ENCODE measurements around the gene ZNF786. TPM values are rescaled to one million over a fixed set of nuclear protein-coding genes. Genes with fewer than 3 reads are reported as not detected.
A peak's percentile ranks its signal among the peaks of the same experiment; 100 is the strongest.
"Not testable (repeated sequence)": the region's sequence is repeated elsewhere in the genome, so short reads cannot be mapped to it uniquely, and the experiment has no call there.

Gene ZNF786
- total RNA-seq, 3 donors from 2014 or later, result 6.8 to 7.9 (median 7.3) TPM

DNA sequence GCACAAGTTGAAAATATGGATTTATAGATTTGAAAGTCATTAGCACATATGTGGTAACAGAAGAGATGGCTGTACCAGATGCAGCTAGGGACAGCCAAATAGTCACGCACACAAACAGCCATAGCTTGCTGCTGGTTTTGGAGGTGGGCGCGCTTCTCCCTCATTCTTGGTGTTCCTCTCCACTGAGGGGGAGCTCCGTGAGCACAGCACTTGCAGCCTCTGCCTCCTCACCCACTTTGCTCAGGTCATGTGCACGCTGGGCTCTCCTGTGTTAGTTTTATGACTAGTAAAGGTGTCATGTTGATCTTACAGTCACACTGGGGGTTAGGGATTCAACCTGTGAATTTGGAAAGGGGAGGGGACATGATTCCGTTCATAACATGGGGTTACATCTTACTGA, 8.5 kb upstream of the ZNF786 start:
- H3K4me1 Mint-ChIP-seq (ENCODE audit: low read depth), result peaks cover 2% of the 10 kb centered on the region
- peaks cover 3% of the 10 kb centered on the region for H3K36me3 Mint-ChIP-seq (ENCODE audit: insufficient read depth)
- DNase-seq (no peak), ATAC-seq (no peak)
- H3K27me3 Mint-ChIP-seq (ENCODE audit: low read depth), result no peaks in the 10 kb centered on the region
- H3K4me3 Mint-ChIP-seq, result no peak overlapping the region
- H3K9me3 Mint-ChIP-seq, result no peaks in the 10 kb centered on the region

DNA sequence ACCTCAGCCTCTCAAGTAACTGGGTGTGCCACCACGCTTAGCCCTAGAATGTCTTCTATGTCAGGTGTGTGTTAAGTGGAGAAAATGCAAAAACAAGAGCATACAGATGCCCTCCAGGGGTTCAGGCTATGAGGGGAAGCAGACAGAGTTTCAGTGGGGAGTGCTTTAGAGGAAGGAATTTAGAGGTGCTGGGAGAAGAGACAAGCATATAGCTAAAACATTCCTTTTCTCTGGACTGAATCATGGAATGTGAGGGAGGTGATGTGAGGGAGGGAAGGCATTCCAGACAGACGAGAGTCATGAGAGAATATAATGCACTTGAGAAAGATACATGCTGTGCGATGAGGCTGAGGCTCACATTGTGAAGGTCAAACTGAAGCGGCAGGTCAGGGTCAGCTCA, 6.6 kb upstream of the ZNF786 start:
- Mint-ChIP-seq H3K9me3 (no peaks in the 10 kb centered on the region), H3K36me3 (ENCODE audit: insufficient read depth) (no peaks in the 10 kb centered on the region), H3K27me3 (ENCODE audit: low read depth) (no peaks in the 10 kb centered on the region), H3K4me1 (ENCODE audit: low read depth) (peaks cover 2% of the 10 kb centered on the region), H3K4me3 (no peak overlapping the region)
- ATAC-seq (no peak), DNase-seq (no peak)

DNA sequence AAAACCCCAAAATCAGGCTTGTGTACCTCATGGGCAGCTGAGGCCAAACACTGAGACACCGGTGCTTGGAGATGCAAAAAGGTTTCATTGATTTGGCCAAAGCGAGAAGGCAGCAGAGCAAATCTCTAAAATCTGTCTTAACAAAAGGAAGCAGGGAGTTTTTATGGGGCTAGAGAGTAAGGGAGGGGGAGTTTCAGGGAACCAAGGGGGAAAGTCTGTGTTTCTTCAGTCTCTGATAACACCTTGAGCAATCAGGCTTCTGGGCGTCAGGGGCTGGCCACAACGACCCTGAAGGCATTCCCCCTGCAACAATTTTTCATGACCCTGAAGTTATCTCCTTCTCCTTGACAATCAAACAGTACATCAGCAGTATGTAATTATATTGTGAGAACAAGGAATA, 2.7 kb upstream of the ZNF786 start:
- no peak overlapping the region for H3K4me3 Mint-ChIP-seq
- H3K36me3 Mint-ChIP-seq (ENCODE audit: insufficient read depth), result no peaks in the 10 kb centered on the region
- H3K9me3 Mint-ChIP-seq, result no peaks in the 10 kb centered on the region
- no peaks in the 10 kb centered on the region for H3K27me3 Mint-ChIP-seq (ENCODE audit: low read depth)
- ATAC-seq (no peak), DNase-seq (no peak)
- H3K4me1 Mint-ChIP-seq (ENCODE audit: low read depth), result peaks cover 16% of the 10 kb centered on the region

DNA sequence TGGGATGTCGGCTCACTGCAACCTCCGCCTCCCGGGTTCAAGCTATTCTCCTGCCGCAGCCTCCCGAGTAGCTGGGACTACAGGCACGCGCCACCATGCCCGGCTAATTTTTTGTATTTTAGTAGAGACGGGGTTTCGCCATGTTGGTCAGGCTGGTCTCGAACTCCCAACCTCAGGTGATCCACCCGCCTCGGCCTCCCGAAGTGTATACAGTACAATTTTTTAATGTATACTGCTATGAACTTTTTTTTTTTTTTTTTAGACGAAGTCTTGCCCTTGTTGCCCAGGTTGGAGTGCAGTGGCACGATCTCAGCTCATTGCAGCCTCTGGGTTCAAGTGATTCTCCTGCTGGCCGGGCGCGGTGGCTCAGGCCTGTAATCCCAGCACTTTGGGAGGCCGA, 1.7 kb upstream of the ZNF786 start:
- H3K27me3 Mint-ChIP-seq (ENCODE audit: low read depth); H3K9me3 Mint-ChIP-seq; H3K36me3 Mint-ChIP-seq (ENCODE audit: insufficient read depth); DNase-seq; ATAC-seq: not testable (repeated sequence)
- Mint-ChIP-seq H3K4me3 (peak overlapping the region; percentile 46), H3K4me1 (ENCODE audit: low read depth) (peaks cover 21% of the 10 kb centered on the region)

DNA sequence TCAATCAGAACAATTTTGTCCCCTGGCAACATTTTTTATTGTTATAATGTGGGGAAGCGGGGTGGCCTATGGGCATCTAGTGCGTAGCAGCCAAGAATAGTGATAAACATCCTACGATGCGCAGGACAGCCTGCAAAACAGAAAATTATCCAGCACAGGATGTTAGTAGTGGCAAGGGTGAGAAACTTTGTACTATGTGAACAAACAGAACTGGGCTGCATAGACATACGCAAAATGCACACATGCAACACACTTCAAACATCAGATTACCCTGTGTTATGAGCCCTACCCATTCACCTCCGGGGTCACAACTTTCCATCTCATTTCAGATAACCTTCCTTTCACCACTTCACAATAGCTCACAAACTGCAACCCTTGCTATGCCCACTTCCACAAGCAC, 3.1 kb downstream of the ZNF786 start:
- Mint-ChIP-seq H3K9me3 (peaks cover 7% of the 10 kb centered on the region), H3K36me3 (ENCODE audit: insufficient read depth) (peaks cover 14% of the 10 kb centered on the region), H3K4me1 (ENCODE audit: low read depth) (peaks cover 25% of the 10 kb centered on the region), H3K27me3 (ENCODE audit: low read depth) (no peaks in the 10 kb centered on the region), H3K4me3 (no peak overlapping the region)
- DNase-seq, result no peak
- ATAC-seq, result no peak

DNA sequence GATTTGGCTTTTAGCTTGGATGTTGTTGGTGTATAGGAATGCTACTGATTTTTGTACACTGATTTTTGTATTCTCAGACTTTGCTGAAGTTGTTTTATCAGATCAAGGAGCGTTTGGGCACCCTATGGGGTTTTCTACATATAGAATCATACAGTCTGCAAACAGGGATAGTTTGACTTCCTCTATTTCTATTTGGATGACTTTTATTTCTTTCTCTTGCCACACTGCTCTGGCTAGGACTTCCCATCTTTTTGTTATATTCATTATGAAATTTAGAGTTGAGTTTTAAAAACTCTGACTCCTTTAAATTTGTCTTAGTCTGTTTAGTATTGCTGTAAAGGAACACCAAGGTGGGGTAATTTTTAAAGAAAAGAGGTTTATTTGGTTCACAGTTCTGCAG, 4.7 kb downstream of the ZNF786 start:
- Mint-ChIP-seq H3K4me3 (no peak overlapping the region), H3K4me1 (ENCODE audit: low read depth) (peaks cover 22% of the 10 kb centered on the region), H3K27me3 (ENCODE audit: low read depth) (no peaks in the 10 kb centered on the region), H3K36me3 (ENCODE audit: insufficient read depth) (peaks cover 14% of the 10 kb centered on the region), H3K9me3 (peaks cover 7% of the 10 kb centered on the region)
- DNase-seq (no peak), ATAC-seq (no peak)

DNA sequence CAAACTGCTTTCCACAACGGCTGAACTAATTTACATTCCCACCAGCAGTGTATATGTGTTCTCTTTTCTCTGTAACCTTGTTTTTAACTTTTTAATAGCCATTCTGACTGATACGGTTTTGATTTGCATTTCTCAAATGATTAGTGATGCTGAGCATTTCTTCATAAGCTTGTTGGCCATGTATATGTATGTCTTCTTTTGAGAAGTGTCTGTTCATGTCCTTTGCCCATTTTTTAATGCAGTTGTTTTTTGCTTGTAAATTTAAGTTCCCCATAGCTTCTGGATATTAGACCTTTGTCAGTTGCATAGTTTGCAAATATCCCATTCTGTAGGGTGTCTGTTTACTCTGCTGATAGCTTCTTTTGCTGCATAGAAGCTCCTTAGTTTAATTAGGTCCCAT, 6.1 kb downstream of the ZNF786 start:
- ATAC-seq (no peak), DNase-seq (no peak)
- H3K9me3 Mint-ChIP-seq, result peaks cover 7% of the 10 kb centered on the region
- H3K4me3 Mint-ChIP-seq, result no peak overlapping the region
- peaks cover 20% of the 10 kb centered on the region for H3K36me3 Mint-ChIP-seq (ENCODE audit: insufficient read depth)
- no peaks in the 10 kb centered on the region for H3K27me3 Mint-ChIP-seq (ENCODE audit: low read depth)
- H3K4me1 Mint-ChIP-seq (ENCODE audit: low read depth), result peaks cover 17% of the 10 kb centered on the region

DNA sequence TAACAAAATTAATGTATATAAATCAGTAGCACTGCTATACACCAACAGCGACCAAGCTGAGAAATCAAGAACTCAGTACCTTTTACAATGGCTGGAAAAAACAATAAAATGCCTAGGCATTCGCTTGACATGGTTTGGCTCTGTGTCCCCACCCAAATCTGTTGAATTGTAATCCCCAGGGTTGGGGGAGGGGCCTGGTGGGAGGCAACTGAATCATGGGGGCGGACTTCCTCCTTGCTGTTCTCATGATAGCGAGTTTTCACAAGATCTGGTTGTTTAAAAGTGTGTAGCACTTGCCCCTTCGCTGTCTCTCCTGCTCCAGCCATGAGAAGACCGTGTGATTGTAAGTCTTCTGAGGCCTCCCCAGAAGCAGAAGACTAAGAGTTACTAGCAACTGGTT, 8.6 kb downstream of the ZNF786 start:
- Mint-ChIP-seq H3K9me3 (peaks cover 7% of the 10 kb centered on the region), H3K4me3 (no peak overlapping the region), H3K27me3 (ENCODE audit: low read depth) (no peaks in the 10 kb centered on the region), H3K36me3 (ENCODE audit: insufficient read depth) (peaks cover 21% of the 10 kb centered on the region), H3K4me1 (ENCODE audit: low read depth) (peaks cover 7% of the 10 kb centered on the region)
- DNase-seq (no peak), ATAC-seq (no peak)

DNA sequence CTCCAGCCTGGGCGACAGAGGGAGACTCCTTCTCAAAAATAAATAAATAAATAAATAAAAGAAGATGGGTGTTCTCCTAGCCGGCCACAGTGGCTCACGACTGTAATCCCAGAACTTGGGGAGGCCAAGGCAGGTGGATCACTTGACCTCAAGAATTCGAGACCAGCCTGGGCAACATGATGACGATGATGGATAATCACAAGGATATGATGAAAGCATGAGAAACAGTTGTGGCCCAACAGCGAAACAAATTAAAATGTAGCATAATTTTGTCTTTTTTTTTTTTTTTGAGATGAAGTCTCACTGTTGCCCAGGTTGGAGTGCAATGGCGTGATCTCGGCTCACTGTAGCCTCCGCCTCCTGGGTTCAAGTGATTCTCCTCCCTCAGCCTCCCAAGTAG, 12.9 kb downstream of the ZNF786 start:
- DNase-seq (no peak), ATAC-seq (no peak)
- H3K9me3 Mint-ChIP-seq, result no peaks in the 10 kb centered on the region
- peaks cover 21% of the 10 kb centered on the region for H3K36me3 Mint-ChIP-seq (ENCODE audit: insufficient read depth)
- H3K4me3 Mint-ChIP-seq, result no peak overlapping the region
- peaks cover 10% of the 10 kb centered on the region for H3K4me1 Mint-ChIP-seq (ENCODE audit: low read depth)
- no peaks in the 10 kb centered on the region for H3K27me3 Mint-ChIP-seq (ENCODE audit: low read depth)

DNA sequence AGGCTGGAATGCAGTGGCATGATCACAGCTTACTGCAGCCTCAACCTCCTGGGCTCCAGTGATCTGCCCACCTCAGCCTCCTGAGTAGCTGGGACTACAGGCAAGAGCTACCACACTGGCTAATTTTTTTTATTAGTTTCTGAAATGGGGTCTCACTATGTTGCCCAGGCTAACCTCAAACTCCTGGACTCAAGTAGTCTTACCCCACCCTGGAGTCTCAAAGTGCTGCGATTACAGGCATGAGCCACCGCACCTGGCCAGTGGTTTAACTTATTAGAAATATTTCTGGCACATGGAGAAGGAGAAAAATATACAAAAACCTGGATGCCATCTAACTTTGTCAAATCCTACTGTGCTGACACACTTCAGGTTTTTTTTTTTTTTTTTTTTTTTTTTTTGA, 15.2 kb downstream of the ZNF786 start:
- ATAC-seq (no peak), DNase-seq (no peak)
- Mint-ChIP-seq H3K27me3 (ENCODE audit: low read depth) (no peaks in the 10 kb centered on the region), H3K4me3 (no peak overlapping the region), H3K4me1 (ENCODE audit: low read depth) (peaks cover 9% of the 10 kb centered on the region), H3K9me3 (no peaks in the 10 kb centered on the region), H3K36me3 (ENCODE audit: insufficient read depth) (peaks cover 19% of the 10 kb centered on the region)

DNA sequence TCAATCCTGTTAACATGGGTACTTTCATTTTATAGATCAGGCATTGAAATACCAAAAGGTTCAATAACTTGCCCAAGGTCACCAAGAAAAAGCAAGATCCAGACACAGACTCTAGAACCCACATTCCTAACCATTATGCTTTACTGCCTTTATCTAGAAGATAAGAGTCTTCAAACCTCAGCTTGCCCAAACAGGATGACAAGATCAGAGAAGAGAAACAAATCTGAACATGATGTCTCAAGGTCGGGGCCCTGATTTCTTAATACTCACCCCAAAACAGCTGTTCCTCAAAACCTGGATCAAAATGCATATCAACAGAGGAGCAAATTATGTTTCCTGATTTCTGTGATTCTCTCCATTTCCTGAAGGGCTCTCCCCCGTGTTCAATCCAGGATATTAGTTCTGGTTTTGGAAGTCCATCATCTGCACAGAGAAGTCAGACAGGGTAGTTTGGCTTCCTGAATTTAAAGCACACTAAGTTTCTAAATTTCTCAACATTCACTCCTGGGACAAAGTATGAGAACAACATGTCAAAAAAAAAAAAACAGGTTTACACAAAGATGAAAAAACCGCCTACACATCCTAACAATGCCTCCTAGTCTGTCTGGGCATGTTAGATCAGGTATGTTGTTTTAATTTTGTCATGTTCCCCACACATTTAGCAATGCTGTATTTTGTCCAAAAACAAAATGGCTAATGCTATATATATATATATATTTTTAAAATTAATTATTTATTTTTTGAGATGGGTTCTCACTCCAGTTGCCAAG, 16.2 kb downstream of the ZNF786 start:
- Mint-ChIP-seq H3K27me3 (ENCODE audit: low read depth) (no peaks in the 10 kb centered on the region), H3K9me3 (no peaks in the 10 kb centered on the region), H3K4me3 (no peak overlapping the region), H3K4me1 (ENCODE audit: low read depth) (peaks cover 9% of the 10 kb centered on the region), H3K36me3 (ENCODE audit: insufficient read depth) (peaks cover 18% of the 10 kb centered on the region)
- ATAC-seq, result no peak
- DNase-seq, result no peak

DNA sequence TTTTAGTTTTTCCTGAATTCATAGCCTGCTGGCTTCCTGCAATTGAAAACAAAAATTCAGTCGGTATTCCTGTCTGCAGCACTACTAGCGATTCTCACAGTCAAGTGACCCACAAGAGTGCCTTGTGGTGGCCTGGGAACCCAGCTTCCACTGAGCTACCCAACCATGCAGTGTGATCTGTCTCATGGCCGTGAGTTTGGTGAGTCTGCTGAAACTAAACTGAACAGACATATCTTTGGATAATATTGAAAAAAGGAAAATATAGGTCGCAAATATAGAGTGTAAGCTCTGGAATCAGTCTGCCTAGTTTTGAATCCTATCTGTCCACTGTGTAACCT, 18.1 kb downstream of the ZNF786 start:
- Mint-ChIP-seq H3K4me1 (ENCODE audit: low read depth) (peaks cover 9% of the 10 kb centered on the region), H3K27me3 (ENCODE audit: low read depth) (no peaks in the 10 kb centered on the region), H3K4me3 (no peak overlapping the region), H3K9me3 (no peaks in the 10 kb centered on the region), H3K36me3 (ENCODE audit: insufficient read depth) (peaks cover 21% of the 10 kb centered on the region)
- no peak for ATAC-seq
- no peak for DNase-seq

DNA sequence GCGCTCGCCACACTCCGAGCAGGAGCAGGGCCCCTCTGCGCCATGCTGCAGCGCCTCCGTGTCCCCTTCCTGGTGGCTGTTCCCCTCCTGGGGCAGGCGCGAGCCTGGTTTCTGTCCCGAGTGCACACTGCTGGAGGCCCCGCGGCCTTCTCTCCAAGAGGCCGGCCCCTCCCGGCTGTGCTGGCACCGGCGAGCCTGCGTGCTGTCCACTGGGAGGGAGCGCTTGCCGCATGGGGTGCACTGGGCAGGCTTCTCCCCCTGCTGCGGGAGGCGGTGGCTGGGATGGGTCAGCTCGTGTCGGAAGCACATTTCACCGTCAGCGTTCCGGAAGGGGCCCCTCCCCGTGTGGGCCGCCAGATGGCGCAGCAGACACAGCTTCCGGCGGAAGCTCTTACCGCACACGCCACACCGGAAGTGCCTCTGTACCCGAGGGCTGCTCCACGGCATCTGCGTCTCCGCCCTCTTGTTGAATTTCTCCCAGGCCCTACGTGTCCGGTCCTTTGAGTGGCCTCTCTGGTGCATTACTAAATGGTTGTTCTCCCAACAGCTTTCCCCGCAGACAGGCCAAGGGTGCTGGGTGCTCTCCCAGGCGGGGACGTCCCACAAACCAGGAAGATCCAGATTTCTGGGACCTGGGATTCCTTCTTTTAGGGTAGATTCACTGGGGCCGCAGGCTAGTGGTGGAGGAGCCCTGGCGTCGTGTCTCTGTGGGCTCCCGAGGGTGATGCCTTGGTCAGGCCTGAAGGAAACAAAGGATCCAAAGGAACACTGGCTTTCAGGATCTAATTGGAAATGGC, 18.7 kb downstream of the ZNF786 start:
- Mint-ChIP-seq H3K27me3 (ENCODE audit: low read depth) (no peaks in the 10 kb centered on the region), H3K4me3 (peak overlapping the region; percentile 61), H3K4me1 (ENCODE audit: low read depth) (peaks cover 9% of the 10 kb centered on the region), H3K36me3 (ENCODE audit: insufficient read depth) (peaks cover 18% of the 10 kb centered on the region), H3K9me3 (no peaks in the 10 kb centered on the region)
- peak; percentile 82 to 87 for ATAC-seq
- DNase-seq, result peak; percentile 43

DNA sequence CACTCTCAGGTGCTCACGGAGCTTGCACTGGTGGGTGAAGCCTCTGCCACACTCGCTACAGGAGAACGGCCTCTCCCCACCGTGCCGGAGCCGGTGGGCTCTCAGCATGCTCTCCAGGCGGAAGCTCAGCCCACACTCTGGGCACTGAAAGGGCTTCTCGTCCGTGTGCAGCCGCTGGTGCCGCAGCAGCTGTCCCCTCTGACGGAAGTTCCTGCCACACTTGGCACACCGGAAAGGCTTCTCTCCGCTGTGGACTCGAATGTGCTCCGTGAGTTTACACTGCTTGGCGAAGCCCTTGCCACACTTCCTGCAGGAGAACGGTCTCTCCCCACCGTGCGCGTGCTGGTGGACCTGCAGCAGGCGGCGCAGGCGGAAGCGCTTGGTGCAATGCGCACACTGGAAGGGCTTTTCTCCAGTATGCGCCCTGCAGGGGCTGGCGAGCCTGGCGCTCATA, 19.3 kb downstream of the ZNF786 start:
- H3K36me3 Mint-ChIP-seq (ENCODE audit: insufficient read depth), result peaks cover 15% of the 10 kb centered on the region
- ATAC-seq (no peak), DNase-seq (no peak)
- no peaks in the 10 kb centered on the region for H3K9me3 Mint-ChIP-seq
- H3K4me1 Mint-ChIP-seq (ENCODE audit: low read depth), result peaks cover 6% of the 10 kb centered on the region
- no peak overlapping the region for H3K4me3 Mint-ChIP-seq
- H3K27me3 Mint-ChIP-seq (ENCODE audit: low read depth), result no peaks in the 10 kb centered on the region
